Esophagus squamous epithelium (tissue), 5 donors: Measurements from ENCODE around the gene PGBD5. TPM values are rescaled to one million over a fixed set of nuclear protein-coding genes. Genes with fewer than 3 reads are reported as not detected.

Experiments
- DNase-seq: peaks from one replicate; lab custom pipeline; 2025; lab: John Stamatoyannopoulos, UW
- H3K27ac ChIP-seq, 4 donors: fragments of 200-600 bp; sonication (generic); one replicate each; pipeline ENCODE4 v1.5.1; 2016 to 2019; ENCODE audit warnings: mild to moderate bottlenecking in 1 of 4
- H3K27me3 ChIP-seq, 4 donors: fragments of 200-600 bp; sonication (generic); 1 replicate in 3 of 4; 2 replicates in 1 of 4; pipeline versions ENCODE4 v1.5.1 to v1.6.0; 2017 to 2021; ENCODE audit warnings: antibody characterized with exemption in 1 of 4
- H3K36me3 ChIP-seq, 3 donors: fragments of 200-600 bp; sonication (generic); one replicate each; pipeline ENCODE4 v1.5.1; 2016 to 2019
- H3K4me1 ChIP-seq, 3 donors: fragments of 200-600 bp; sonication (generic); one replicate each; pipeline ENCODE4 v1.5.1; 2017 to 2019
- H3K4me3 ChIP-seq, 4 donors: fragments of 200-600 bp; sonication (generic); 1 replicate in 3 of 4; 2 replicates in 1 of 4; pipeline ENCODE4 v1.5.1; 2016 to 2019; ENCODE audit warnings: mild to moderate bottlenecking in 2 of 4, moderate library complexity in 1 of 4
- H3K9me3 ChIP-seq, 3 donors: fragments of 200-600 bp; sonication (generic); one replicate each; pipeline ENCODE4 v1.5.1; 2016 to 2019
- CTCF ChIP-seq, 6 experiments: fragments of 450-650 bp in 4 of 6; fragments of 200-600 bp in 2 of 6; sonication (generic) in 2 of 6; IDR thresholded peaks; one replicate each; pipeline ENCODE4 v1.5.1; 2016 to 2019; ENCODE audit warnings: antibody characterized with exemption in 6 of 6, mild to moderate bottlenecking in 4 of 6, moderate library complexity in 4 of 6
- POLR2A ChIP-seq, 4 donors: fragments of 450-650 bp; IDR thresholded peaks; one replicate each; pipeline ENCODE4 v1.6.1; 2017; ENCODE audit warnings: antibody characterized with exemption in 4 of 4, mild to moderate bottlenecking in 4 of 4, moderate library complexity in 3 of 4
- WGBS, 2 donors: methylation state at CpG; one replicate each; pipeline ENCODE4 v1.1.5; 2018; 5-methylcytosine and 5-hydroxymethylcytosine counted together
- intact Hi-C: fragments of 100-400 bp; cut with DNase I; formaldehyde crosslinking; loops from one replicate; pipeline ENCODE4 v1.15.0; 2022
- total RNA-seq, 4 donors: library from RNA; depleted of rRNA; stranded (reverse); fragments of >200 nt; gene quantifications; one replicate each; pipeline ENCODE4 v1.1.0, GENCODE V29; 2016
- donor health status: DM: yes; HTN: yes; CAD: no.

PGBD5 gene
- total RNA-seq, 4 donors from 2014 or later, result under 0.01 to 6.1 (median 3.0) TPM

GRCh38 chr1:230270185-230270558 lies 156.0 kb downstream of the PGBD5 start:
- Histone ChIP-seq H3K9me3 (no peaks in the 10 kb centered on the region), H3K4me3 (no peak overlapping the region), H3K27ac (peak overlapping the region in 2 of 4 donors; percentile 64), H3K4me1 (peaks cover 0 to 49% (median 7%) of the 10 kb centered on the region in 3 donors), H3K36me3 (peaks cover 5 to 72% (median 6%) of the 10 kb centered on the region in 3 donors), H3K27me3 (no peaks in the 10 kb centered on the region)
- WGBS, 2 donors, result 94 to 100% methylated on average over 1 of the region's 1 CpG
- intact Hi-C loops, result no loop called here
- TF ChIP-seq POLR2A (IDR thresholded peaks at IDR 0.05), result no peak
- TF ChIP-seq CTCF (IDR thresholded peaks at IDR 0.05), result no peak
- DNase-seq, result no peak

- no peaks in the 10 kb centered on the region for H3K27me3 ChIP-seq
- WGBS, 2 donors, result 64 to 74% methylated on average over 6 to 13 of the region's 19 CpGs
- H3K36me3 ChIP-seq, result peaks cover 8 to 74% (median 15%) of the 10 kb centered on the region in 3 donors
- TF ChIP-seq POLR2A (IDR thresholded peaks at IDR 0.05) (no peak), CTCF (IDR thresholded peaks at IDR 0.05) (peak in 5 of 6 experiments; percentile 23 to 51 (median 33))
- H3K9me3 ChIP-seq, result no peaks in the 10 kb centered on the region
- no peak overlapping the region for H3K4me3 ChIP-seq
- H3K27ac ChIP-seq, result no peak overlapping the region
- no peak for DNase-seq
- intact Hi-C loops, result no loop called here
- peaks cover 0 to 40% (median 7%) of the 10 kb centered on the region in 3 donors for H3K4me1 ChIP-seq
These were observed 157.6 kb downstream of the PGBD5 start for GRCh38 chr1:230268371-230269170.

DNA sequence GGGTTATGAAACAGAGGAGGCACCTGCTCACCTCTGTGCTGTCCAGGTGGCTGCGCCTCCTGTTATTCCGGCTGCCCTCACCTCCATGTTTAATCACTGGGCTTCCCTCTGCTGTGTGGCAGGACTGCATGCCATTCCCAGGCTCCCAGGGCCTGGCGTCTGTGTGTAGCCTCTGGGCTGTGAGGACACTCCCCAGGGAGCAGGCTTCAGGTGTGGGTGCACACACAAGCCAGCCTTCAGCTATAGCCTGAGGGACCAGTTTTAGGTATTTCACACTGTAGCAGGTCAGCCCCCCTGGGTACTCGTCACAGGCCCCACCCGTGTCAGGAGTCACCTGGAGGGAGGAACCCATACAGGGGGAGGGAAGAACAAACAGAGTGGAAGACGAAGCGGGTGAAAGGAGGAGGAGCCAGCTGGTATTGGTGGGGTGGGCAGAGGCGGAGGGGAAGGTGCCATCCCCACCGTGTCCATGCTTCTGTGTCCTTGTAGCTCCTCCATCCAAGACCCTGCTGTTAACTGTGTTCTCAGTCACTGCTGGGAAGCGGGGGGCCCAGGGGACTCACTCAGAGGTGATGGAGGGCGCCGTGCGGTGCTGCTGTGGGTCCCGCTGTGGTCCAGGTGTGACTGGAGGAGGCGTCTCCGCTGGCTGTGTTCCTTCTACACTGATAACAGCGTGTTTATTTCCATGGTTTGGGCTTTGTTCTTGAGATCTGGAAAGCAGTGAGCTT lies 158.6 kb downstream of the PGBD5 start:
- Histone ChIP-seq H3K4me3 (no peak overlapping the region), H3K27me3 (no peaks in the 10 kb centered on the region), H3K27ac (no peak overlapping the region), H3K36me3 (peaks cover 12 to 79% (median 25%) of the 10 kb centered on the region in 3 donors), H3K9me3 (no peaks in the 10 kb centered on the region), H3K4me1 (peaks cover 0 to 34% (median 7%) of the 10 kb centered on the region in 3 donors)
- 64 to 79% methylated on average over 9 to 10 of the region's 17 CpGs for WGBS, 2 donors
- DNase-seq, result no peak
- TF ChIP-seq POLR2A (IDR thresholded peaks at IDR 0.05), result no peak
- no peak for TF ChIP-seq CTCF (IDR thresholded peaks at IDR 0.05)
- intact Hi-C loops, result no loop called here

GRCh38 chr1:230266456-230266855 lies 159.7 kb downstream of the PGBD5 start:
- no peaks in the 10 kb centered on the region for H3K27me3 ChIP-seq
- H3K4me1 ChIP-seq, result peaks cover 0 to 28% (median 7%) of the 10 kb centered on the region in 3 donors
- no peak for DNase-seq
- H3K27ac ChIP-seq, result no peak overlapping the region
- TF ChIP-seq POLR2A (IDR thresholded peaks at IDR 0.05) (no peak), CTCF (IDR thresholded peaks at IDR 0.05) (no peak)
- WGBS, 2 donors, result 21% methylated on average over 2 of the region's 2 CpGs; no CpG with 5 or more reads in 1 of the 2 donors
- no peaks in the 10 kb centered on the region for H3K9me3 ChIP-seq
- intact Hi-C loops, result no loop called here
- H3K4me3 ChIP-seq, result no peak overlapping the region
- peaks cover 8 to 79% (median 28%) of the 10 kb centered on the region in 3 donors for H3K36me3 ChIP-seq
